Dedifferentiated amniotic fluid mesenchymal stem cell (primary cell): ENCODE results near the gene ADCK1.
"Not testable (repeated sequence)": the region's sequence is repeated elsewhere in the genome, so short reads cannot be mapped to it uniquely, and the experiment has no call there.

Experiments
- DNase-seq: peaks from one replicate; pipeline ENCODE4 v3.0.0-alpha.2; 2016; ENCODE audit errors: extremely low spot score

Gene ADCK1

GRCh38 chr14:77799863-77800730, at the start of gene ADCK1:
ADCK1 (plus strand) TSS chr14:77800109; CDS start chr14:77818979, 18,870 bp downstream.
- DNase-seq: peak; percentile 61

- DNase-seq: no peak
These were observed 47.6 kb upstream of the ADCK1 start for GRCh38 chr14:77752266-77752665.

GRCh38 chr14:77752799-77753516, 47.0 kb upstream of the ADCK1 start:
- no peak for DNase-seq

GRCh38 chr14:77760381-77761204, 39.3 kb upstream of the ADCK1 start, which contains the start of gene SNW1:
SNW1 (minus strand) TSS chr14:77761156; CDS start chr14:77761127, 29 bp downstream.
- DNase-seq: peak; percentile 25

- DNase-seq: peak; percentile 98
These were observed 38.5 kb upstream of the ADCK1 start for GRCh38 chr14:77761205-77761931.

- DNase-seq: no peak
These were observed 36.6 kb upstream of the ADCK1 start for GRCh38 chr14:77763316-77763715.

GRCh38 chr14:77763978-77764377, 35.9 kb upstream of the ADCK1 start:
- DNase-seq: no peak

- not testable (repeated sequence) for DNase-seq
These were observed 31.4 kb upstream of the ADCK1 start for GRCh38 chr14:77768442-77769069.

- not testable (repeated sequence) for DNase-seq
These were observed 25.9 kb upstream of the ADCK1 start for GRCh38 chr14:77773966-77774365.

GRCh38 chr14:77782202-77782601, 17.7 kb upstream of the ADCK1 start:
- no peak for DNase-seq

- no peak for DNase-seq
These were observed 13.8 kb upstream of the ADCK1 start for GRCh38 chr14:77786148-77786547.

GRCh38 chr14:77790566-77791224, 9.2 kb upstream of the ADCK1 start:
- no peak for DNase-seq

GRCh38 chr14:77791225-77791600, 8.7 kb upstream of the ADCK1 start:
- no peak for DNase-seq

GRCh38 chr14:77793255-77793654, 6.7 kb upstream of the ADCK1 start:
- not testable (repeated sequence) for DNase-seq

- no peak for DNase-seq
These were observed 5.6 kb upstream of the ADCK1 start for GRCh38 chr14:77794357-77794756.

GRCh38 chr14:77799456-77799855, 453 bp upstream of the ADCK1 start:
- DNase-seq: not testable (repeated sequence)

GRCh38 chr14:77800814-77801213, 905 bp downstream of the ADCK1 start:
- no peak for DNase-seq

GRCh38 chr14:77804592-77804991, 4.7 kb downstream of the ADCK1 start:
- DNase-seq: no peak

- no peak for DNase-seq
These were observed 5.8 kb downstream of the ADCK1 start for GRCh38 chr14:77805706-77806105.

GRCh38 chr14:77808250-77808649, 8.3 kb downstream of the ADCK1 start:
- no peak for DNase-seq
